Measurements from ENCODE around the gene ERBB2. TPM values are rescaled to one million over a fixed set of nuclear protein-coding genes. Genes with fewer than 3 reads are reported as not detected.
"Not testable (repeated sequence)": the region's sequence is repeated elsewhere in the genome, so short reads cannot be mapped to it uniquely, and the experiment has no call there.

The ERBB2 gene
- total RNA-seq, 1 experiment from 2014 or later, result 11.9 TPM

GRCh38 chr17:39761861-39762496 lies 62.1 kb downstream of the ERBB2 start:
- no peak for DNase-seq (ENCODE audit: low read depth, low spot score)
- in situ Hi-C loops (cut with HindIII; ENCODE audit: low pct_unique_long_range_greater_than_20kb, low sequenced_read_pairs), result no loop called here

GRCh38 chr17:39763051-39763820 lies 63.4 kb downstream of the ERBB2 start:
- in situ Hi-C loops (cut with HindIII; ENCODE audit: low pct_unique_long_range_greater_than_20kb, low sequenced_read_pairs), result no loop called here
- no peak for DNase-seq (ENCODE audit: low read depth, low spot score)

GRCh38 chr17:39764171-39764570 lies 64.3 kb downstream of the ERBB2 start:
- in situ Hi-C loops (cut with HindIII; ENCODE audit: low pct_unique_long_range_greater_than_20kb, low sequenced_read_pairs); DNase-seq (ENCODE audit: low read depth, low spot score): not testable (repeated sequence)

GRCh38 chr17:39765175-39765574 lies 65.3 kb downstream of the ERBB2 start:
- DNase-seq (ENCODE audit: low read depth, low spot score), result no peak
- in situ Hi-C loops (cut with HindIII; ENCODE audit: low pct_unique_long_range_greater_than_20kb, low sequenced_read_pairs), result no loop called here

- in situ Hi-C loops (cut with HindIII; ENCODE audit: low pct_unique_long_range_greater_than_20kb, low sequenced_read_pairs), result no loop called here
Observed at GRCh38 chr17:39765766-39766165, 65.9 kb downstream of the ERBB2 start.

GRCh38 chr17:39767147-39767546 lies 67.3 kb downstream of the ERBB2 start:
- DNase-seq (ENCODE audit: low read depth, low spot score), result no peak
- in situ Hi-C loops (cut with HindIII; ENCODE audit: low pct_unique_long_range_greater_than_20kb, low sequenced_read_pairs), result no loop called here

More at GRCh38 chr17:39765766-39766165, 65.9 kb downstream of the ERBB2 start:
- no peak for DNase-seq (ENCODE audit: low read depth, low spot score)

GRCh38 chr17:39769974-39770587 lies 70.2 kb downstream of the ERBB2 start:
- no peak for DNase-seq (ENCODE audit: low read depth, low spot score)
- in situ Hi-C loops (cut with HindIII; ENCODE audit: low pct_unique_long_range_greater_than_20kb, low sequenced_read_pairs), result no loop called here

- no peak for DNase-seq (ENCODE audit: low read depth, low spot score)
- in situ Hi-C loops (cut with HindIII; ENCODE audit: low pct_unique_long_range_greater_than_20kb, low sequenced_read_pairs), result no loop called here
Observed at GRCh38 chr17:39772415-39772814, 72.6 kb downstream of the ERBB2 start.

- in situ Hi-C loops (cut with HindIII; ENCODE audit: low pct_unique_long_range_greater_than_20kb, low sequenced_read_pairs), result no loop called here
- DNase-seq (ENCODE audit: low read depth, low spot score), result no peak
Observed at GRCh38 chr17:39772987-39773934, 73.4 kb downstream of the ERBB2 start.

GRCh38 chr17:39774047-39774446 lies 74.2 kb downstream of the ERBB2 start:
- in situ Hi-C loops (cut with HindIII; ENCODE audit: low pct_unique_long_range_greater_than_20kb, low sequenced_read_pairs), result no loop called here

GRCh38 chr17:39775031-39775430 lies 75.2 kb downstream of the ERBB2 start:
- in situ Hi-C loops (cut with HindIII; ENCODE audit: low pct_unique_long_range_greater_than_20kb, low sequenced_read_pairs), result no loop called here
- DNase-seq (ENCODE audit: low read depth, low spot score), result no peak

More at GRCh38 chr17:39774047-39774446, 74.2 kb downstream of the ERBB2 start:
- DNase-seq (ENCODE audit: low read depth, low spot score), result no peak

GRCh38 chr17:39776252-39776651 lies 76.4 kb downstream of the ERBB2 start:
- no peak for DNase-seq (ENCODE audit: low read depth, low spot score)
- in situ Hi-C loops (cut with HindIII; ENCODE audit: low pct_unique_long_range_greater_than_20kb, low sequenced_read_pairs), result no loop called here

GRCh38 chr17:39777534-39778365 lies 77.9 kb downstream of the ERBB2 start:
- in situ Hi-C loops (cut with HindIII; ENCODE audit: low pct_unique_long_range_greater_than_20kb, low sequenced_read_pairs), result no loop called here

More at GRCh38 chr17:39777534-39778365, 77.9 kb downstream of the ERBB2 start:
- no peak for DNase-seq (ENCODE audit: low read depth, low spot score)

Data from SK-MEL-5 (cell line).